CD4-positive, alpha-beta memory T cell (primary cell): ENCODE results near the gene KIF9. TPM values are rescaled to one million over a fixed set of nuclear protein-coding genes. Genes with fewer than 3 reads are reported as not detected.
A peak's percentile ranks its signal among the peaks of the same experiment; 100 is the strongest.
"Not testable (repeated sequence)": the region's sequence is repeated elsewhere in the genome, so short reads cannot be mapped to it uniquely, and the experiment has no call there.

Source experiments
- CTCF ChIA-PET: fragments of 350-600 bp; sonication (Branson Sonifier 250); formaldehyde crosslinking; loops from one replicate; lab custom pipeline; 2021; ENCODE audit warnings: inconsistent platforms; ENCODE audit not compliant: partially characterized antibody; lab: Charles Lee
- POLR2A ChIA-PET: fragments of 350-600 bp; sonication (Branson Sonifier 250); formaldehyde crosslinking; loops from one replicate; lab custom pipeline; 2021; ENCODE audit not compliant: partially characterized antibody; lab: Charles Lee
- DNase-seq, 5 donors: peaks; one replicate each; pipeline versions ENCODE4 v3.0.0 to v3.0.0-alpha.2; 2020 to 2022; ENCODE audit warnings: mixed read lengths in 1 of 5
- H3K27ac ChIP-seq: one replicate; pipeline ENCODE4 v1.7.0; 2013; ENCODE audit warnings: low read depth, low read length
- H3K27me3 ChIP-seq: 2 replicates; pipeline ENCODE4 v1.7.0; 2013; ENCODE audit warnings: mild to moderate bottlenecking, low read length, moderate library complexity; ENCODE audit not compliant: insufficient read depth
- H3K36me3 ChIP-seq: 2 replicates; pipeline ENCODE4 v1.7.0; 2013; ENCODE audit warnings: mild to moderate bottlenecking, low read length, moderate library complexity; ENCODE audit not compliant: insufficient read depth
- H3K4me1 ChIP-seq: 2 replicates; pipeline ENCODE4 v1.7.0; 2013; ENCODE audit warnings: mild to moderate bottlenecking, low read length, moderate library complexity; ENCODE audit not compliant: insufficient read depth
- H3K4me3 ChIP-seq, 2 donors: one replicate each; pipeline ENCODE4 v1.7.0; 2013; ENCODE audit warnings: low read length in 2 of 2, mild to moderate bottlenecking in 1 of 2
- H3K9me3 ChIP-seq, 2 donors: one replicate each; pipeline ENCODE4 v1.7.0; 2013; ENCODE audit warnings: low read length in 2 of 2, control low read depth in 1 of 2; ENCODE audit not compliant: control insufficient read depth in 1 of 2
- H3K27ac Mint-ChIP-seq, 7 donors: one replicate each; pipeline ENCODE4 v1.8.0; 2020 to 2021; ENCODE audit warnings: mixed read lengths in 7 of 7, mild to moderate bottlenecking in 6 of 7, inconsistent platforms in 3 of 7, moderate library complexity in 3 of 7
- H3K27me3 Mint-ChIP-seq, 2 donors: one replicate each; pipeline ENCODE4 v1.8.0; 2020 to 2021; ENCODE audit warnings: mixed read lengths in 2 of 2
- H3K36me3 Mint-ChIP-seq, 2 donors: one replicate each; pipeline ENCODE4 v1.8.0; 2020 to 2021; ENCODE audit warnings: mixed read lengths in 2 of 2, inconsistent platforms in 1 of 2, mild to moderate bottlenecking in 1 of 2
- H3K4me1 Mint-ChIP-seq, 4 donors: one replicate each; pipeline ENCODE4 v1.8.0; 2020 to 2021; ENCODE audit warnings: mixed read lengths in 4 of 4, mild to moderate bottlenecking in 1 of 4
- H3K4me3 Mint-ChIP-seq, 8 donors: one replicate each; pipeline ENCODE4 v1.8.0; 2020 to 2021; ENCODE audit warnings: mixed read lengths in 8 of 8, mild to moderate bottlenecking in 7 of 8, moderate library complexity in 6 of 8, inconsistent platforms in 3 of 8
- H3K9me3 Mint-ChIP-seq, 8 donors: one replicate each; pipeline ENCODE4 v1.8.0; 2020 to 2021; ENCODE audit warnings: mixed read lengths in 8 of 8, mild to moderate bottlenecking in 5 of 8, inconsistent platforms in 3 of 8, moderate library complexity in 1 of 8
- intact Hi-C: fragments of 100-400 bp; cut with micrococcal nuclease; formaldehyde crosslinking; loops from one replicate; pipeline ENCODE4 v1.15.1; 2023
- polyA plus RNA-seq, 2 donors: library from polyadenylated mRNA; unstranded; fragments of 300-500 nt; fragmentation: Illumina TruSeq; gene quantifications; one replicate each; pipeline ENCODE4 v1.2.3, GENCODE V29; 2021
- total RNA-seq, 2 experiments: library from RNA; stranded (reverse); gene quantifications; one replicate each; pipeline ENCODE4 v1.2.3, GENCODE V29; 2021

KIF9 gene
- total and polyA plus RNA-seq, 4 experiments from 2014 or later, result 2.3 to 4.4 (median 3.5) TPM

DNA sequence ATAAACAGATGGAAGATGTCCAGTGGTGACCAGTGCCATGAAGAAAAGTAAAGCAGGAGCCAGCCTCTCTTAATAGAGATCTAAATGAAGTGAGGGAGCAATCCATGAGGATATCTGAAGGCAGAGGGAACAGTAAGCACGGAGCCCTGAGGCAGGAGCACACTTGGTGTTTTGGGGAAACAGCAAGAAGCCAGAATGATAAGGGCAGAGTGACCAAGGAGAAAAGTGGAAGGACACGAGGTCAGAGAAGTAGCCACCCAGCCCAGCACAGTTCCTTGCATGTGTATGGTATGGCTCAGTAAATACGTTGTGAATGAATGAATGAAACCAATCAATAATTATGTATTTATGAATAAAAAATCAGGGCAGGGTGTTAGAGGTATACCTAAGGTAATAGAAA is 11.8 kb upstream of the KIF9 start:
- peaks cover 12% of the 10 kb centered on the region for H3K4me1 ChIP-seq
- Mint-ChIP-seq H3K9me3 (peaks cover 0 to 2% (median 0%) of the 10 kb centered on the region in 8 donors), H3K4me1 (peaks cover 31 to 76% (median 55%) of the 10 kb centered on the region in 4 donors), H3K27me3 (no peaks in the 10 kb centered on the region), H3K27ac (peak overlapping the region in 2 of 7 donors; percentile 6 to 49), H3K4me3 (no peak overlapping the region), H3K36me3 (peaks cover 12 to 48% of the 10 kb centered on the region in 2 donors)
- no peak for DNase-seq
- ChIA-PET POLR2A (interaction anchor here (1.4 kb wide), 1 partner anchor 11 kb away, joined by 8 read pairs; the partner anchor contains the start of genes KIF9 and KLHL18), CTCF (interaction anchor here (1.2 to 1.5 kb wide), 2 partner anchors 20 to 29 kb away, joined by 5 read pairs; no protein-coding TSS in a partner anchor)
- H3K27me3 ChIP-seq, result no peaks in the 10 kb centered on the region
- H3K4me3 ChIP-seq, result no peak overlapping the region
- intact Hi-C loops, result no loop called here
- no peak overlapping the region for H3K27ac ChIP-seq
- no peaks in the 10 kb centered on the region for H3K9me3 ChIP-seq
- no peaks in the 10 kb centered on the region for H3K36me3 ChIP-seq

DNA sequence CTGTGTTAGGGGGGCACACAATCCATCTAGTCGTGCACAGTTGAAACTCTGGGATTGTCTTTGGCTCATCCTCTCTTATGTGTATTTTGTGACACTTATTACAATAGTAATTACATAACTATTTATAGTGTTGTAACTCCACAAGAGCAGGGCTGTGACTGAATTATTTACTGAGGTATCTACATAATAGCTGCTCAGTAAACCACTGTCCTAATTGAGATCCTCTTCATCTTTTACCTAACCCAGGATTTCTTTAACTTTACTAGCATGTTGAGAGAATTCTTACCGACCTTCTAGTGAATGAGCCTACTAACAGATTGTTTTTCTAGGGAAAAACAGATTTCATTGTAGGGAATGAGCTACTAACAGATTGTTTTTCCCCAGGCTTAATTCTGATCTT is 11.2 kb upstream of the KIF9 start:
- peak overlapping the region in 2 of 7 donors; percentile 6 to 14 for H3K27ac Mint-ChIP-seq
- H3K4me3 ChIP-seq, result no peak overlapping the region
- H3K36me3 ChIP-seq, result no peaks in the 10 kb centered on the region
- CTCF ChIA-PET, result interaction anchor here (1.2 to 1.5 kb wide), 2 partner anchors 20 to 30 kb away, joined by 5 read pairs; no protein-coding TSS in a partner anchor
- POLR2A ChIA-PET, result interaction anchor here (1.0 kb wide), 1 partner anchor 10 kb away, joined by 5 read pairs; no protein-coding TSS in a partner anchor
- peaks cover 12% of the 10 kb centered on the region for H3K4me1 ChIP-seq
- intact Hi-C loops, result no loop called here
- no peak overlapping the region for H3K27ac ChIP-seq
- no peak for DNase-seq
- H3K27me3 Mint-ChIP-seq, result no peaks in the 10 kb centered on the region
- no peaks in the 10 kb centered on the region for H3K9me3 ChIP-seq
- H3K27me3 ChIP-seq, result no peaks in the 10 kb centered on the region
- H3K36me3 Mint-ChIP-seq, result peaks cover 17 to 52% of the 10 kb centered on the region in 2 donors
- no peak overlapping the region for H3K4me3 Mint-ChIP-seq
- H3K4me1 Mint-ChIP-seq, result peaks cover 31 to 78% (median 55%) of the 10 kb centered on the region in 4 donors
- H3K9me3 Mint-ChIP-seq, result peaks cover 0 to 2% (median 0%) of the 10 kb centered on the region in 8 donors

GRCh38 chr3:47291754-47292420 is 9.3 kb upstream of the KIF9 start:
- peaks cover 17 to 53% of the 10 kb centered on the region in 2 donors for H3K36me3 Mint-ChIP-seq
- H3K9me3 Mint-ChIP-seq, H3K4me3 ChIP-seq: not testable (repeated sequence)

DNA sequence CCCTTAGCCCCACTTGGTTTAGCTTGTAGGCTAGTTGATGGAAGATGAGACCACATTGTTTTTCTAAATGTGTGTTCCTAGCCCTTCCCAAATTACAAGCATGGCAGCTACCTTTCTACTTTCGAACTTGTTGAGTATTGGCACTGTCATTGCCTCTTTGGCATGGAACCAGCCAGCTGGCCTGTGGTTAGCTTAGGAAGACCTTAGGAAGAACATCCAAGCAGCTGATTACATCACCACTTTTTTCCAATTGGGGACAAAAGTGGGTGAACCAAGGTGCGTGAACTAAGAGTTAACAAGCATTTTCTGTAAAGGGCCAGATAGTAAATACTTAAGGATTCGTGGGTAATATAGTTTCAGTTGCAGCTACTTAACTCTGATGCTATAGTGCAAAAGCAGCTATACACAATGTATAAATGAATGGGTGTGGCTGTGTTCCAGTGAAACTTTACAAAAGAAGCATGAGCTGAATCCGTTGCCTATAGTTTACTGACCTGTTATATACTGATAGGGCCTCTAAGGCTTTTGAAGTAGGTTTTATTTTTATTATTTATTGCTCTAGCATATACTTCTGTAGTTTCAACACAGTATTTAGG is 8.7 kb upstream of the KIF9 start:
- peaks cover 17 to 52% of the 10 kb centered on the region in 2 donors for H3K36me3 Mint-ChIP-seq
- H3K4me3 ChIP-seq, result no peak overlapping the region
- intact Hi-C loops, result no loop called here
- H3K27me3 Mint-ChIP-seq, result no peaks in the 10 kb centered on the region
- peaks cover 6% of the 10 kb centered on the region for H3K36me3 ChIP-seq
- no peak overlapping the region for H3K4me3 Mint-ChIP-seq
- no peak for DNase-seq
- no peak overlapping the region for H3K27ac Mint-ChIP-seq
- no peaks in the 10 kb centered on the region for H3K27me3 ChIP-seq
- ChIA-PET CTCF (interaction anchor here (1.8 kb wide), 1 partner anchor 9 kb away, joined by 7 read pairs; the partner anchor contains the start of genes KIF9 and KLHL18), POLR2A (interaction anchor here (0.9 kb wide), 1 partner anchor 8 kb away, joined by 3 read pairs; the partner anchor contains the start of genes KIF9 and KLHL18)
- H3K9me3 Mint-ChIP-seq, result no peaks in the 10 kb centered on the region
- no peak overlapping the region for H3K27ac ChIP-seq
- peaks cover 10% of the 10 kb centered on the region for H3K4me1 ChIP-seq
- peaks cover 22 to 66% (median 50%) of the 10 kb centered on the region in 4 donors for H3K4me1 Mint-ChIP-seq
- no peaks in the 10 kb centered on the region for H3K9me3 ChIP-seq

More at GRCh38 chr3:47291754-47292420, 9.3 kb upstream of the KIF9 start:
- ChIA-PET CTCF (interaction anchor here (1.8 kb wide), 1 partner anchor 10 kb away, joined by 7 read pairs; the partner anchor contains the start of genes KIF9 and KLHL18), POLR2A (interaction anchor here (1.1 kb wide), 1 partner anchor 8 kb away, joined by 7 read pairs; the partner anchor contains the start of gene KLHL18)
- H3K27ac Mint-ChIP-seq, intact Hi-C loops, H3K27me3 Mint-ChIP-seq, H3K9me3 ChIP-seq, H3K27me3 ChIP-seq, H3K4me3 Mint-ChIP-seq, DNase-seq, H3K36me3 ChIP-seq, H3K27ac ChIP-seq: not testable (repeated sequence)
- peaks cover 25 to 66% (median 51%) of the 10 kb centered on the region in 4 donors for H3K4me1 Mint-ChIP-seq
- H3K4me1 ChIP-seq, result peaks cover 12% of the 10 kb centered on the region

GRCh38 chr3:47288966-47289910 is 6.6 kb upstream of the KIF9 start:
- H3K36me3 Mint-ChIP-seq, result peaks cover 17 to 47% of the 10 kb centered on the region in 2 donors
- H3K4me1 Mint-ChIP-seq, result peaks cover 20 to 65% (median 46%) of the 10 kb centered on the region in 4 donors

DNA sequence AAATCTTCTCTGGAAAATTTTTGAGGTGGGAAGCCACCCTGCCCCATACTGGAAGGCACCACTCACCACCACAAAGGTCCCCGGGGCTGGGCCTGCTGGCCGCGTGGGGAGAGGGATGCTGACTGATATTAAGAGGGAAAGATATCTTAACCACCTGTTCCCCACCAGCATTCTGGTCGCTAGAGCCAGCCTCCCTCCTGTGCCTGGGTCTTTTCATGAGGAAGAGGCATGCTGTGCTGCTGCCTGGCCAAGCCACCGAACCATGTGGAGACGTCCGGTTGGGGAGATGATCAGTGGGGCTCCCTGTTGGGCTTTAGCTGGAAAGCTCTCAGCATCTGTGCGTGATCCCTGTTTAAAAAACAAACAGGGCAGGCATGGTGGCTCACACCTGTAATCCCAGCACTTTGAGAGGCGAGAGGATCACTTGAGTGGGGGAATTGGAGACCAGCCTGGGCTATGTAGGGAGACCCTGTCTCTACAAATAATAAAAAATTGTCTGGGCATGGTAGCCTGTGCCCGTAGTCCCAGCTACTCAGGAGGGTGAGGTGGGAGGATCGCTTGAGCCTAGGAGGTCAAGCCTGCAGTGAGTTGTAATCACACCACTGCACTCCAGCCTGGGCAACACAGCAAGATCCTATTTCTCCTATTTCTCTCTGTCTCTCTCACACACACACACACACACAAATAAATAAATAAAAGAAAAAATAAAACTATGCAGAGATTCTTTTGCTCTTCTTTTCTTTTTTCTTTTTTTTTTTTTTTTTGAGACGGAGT is 1.2 kb upstream of the KIF9 start:
- Histone ChIP-seq H3K27ac (peak overlapping the region; percentile 95), H3K4me3 (peak overlapping the region; percentile 94 to 99), H3K27me3 (no peaks in the 10 kb centered on the region), H3K9me3 (no peaks in the 10 kb centered on the region), H3K4me1 (peaks cover 40% of the 10 kb centered on the region), H3K36me3 (peaks cover 6% of the 10 kb centered on the region)
- Mint-ChIP-seq H3K27ac (peak overlapping the region; percentile 98 to 100 (median 100)), H3K4me3 (peak overlapping the region; percentile 95 to 100 (median 98)), H3K9me3 (peaks cover 0 to 4% (median 0%) of the 10 kb centered on the region in 8 donors), H3K36me3 (peaks cover 5 to 35% of the 10 kb centered on the region in 2 donors), H3K27me3 (no peaks in the 10 kb centered on the region), H3K4me1 (peaks cover 19 to 55% (median 40%) of the 10 kb centered on the region in 4 donors)
- POLR2A ChIA-PET, result interaction anchor here (1.2 to 3.2 kb wide), 5 partner anchors 8 to 120 kb away, joined by 5 to 27 read pairs (median 8); partner anchors contain the start of genes PTPN23 and SETD2
- intact Hi-C loops, result loop anchor here (5.0 kb wide), 2 partner anchors 229 to 246 kb away; partner anchors contain the start of gene ELP6
- DNase-seq, result no peak
- CTCF ChIA-PET, result interaction anchor here (2.7 kb wide), 1 partner anchor 119 kb away, joined by 7 read pairs; the partner anchor contains the start of gene SETD2

More at GRCh38 chr3:47288966-47289910, 6.6 kb upstream of the KIF9 start:
- Histone ChIP-seq H3K36me3 (peaks cover 6% of the 10 kb centered on the region), H3K9me3 (no peaks in the 10 kb centered on the region), H3K27me3 (no peaks in the 10 kb centered on the region), H3K4me1 (peaks cover 23% of the 10 kb centered on the region), H3K4me3 (no peak overlapping the region), H3K27ac (no peak overlapping the region)
- ChIA-PET CTCF (interaction anchor here (0.8 kb wide), 1 partner anchor 32 kb away, joined by 3 read pairs; no protein-coding TSS in a partner anchor), POLR2A (no interaction called here)
- Mint-ChIP-seq H3K9me3 (no peaks in the 10 kb centered on the region), H3K27me3 (no peaks in the 10 kb centered on the region), H3K4me3 (no peak overlapping the region), H3K27ac (peak overlapping the region in 2 of 7 donors; percentile 10 to 51)
- intact Hi-C loops, result no loop called here
- DNase-seq, result no peak
